GM21576 (cell line): ENCODE measurements around the gene ZNF280D.

Experiments used
- ATAC-seq: cut with Tn5 transposase; IDR thresholded peaks from one replicate; pipeline ENCODE4 v1.9.1; 2021; ENCODE audit warnings: mild to moderate bottlenecking, moderate library complexity; ENCODE audit not compliant: unreplicated experiment

The ZNF280D gene

DNA sequence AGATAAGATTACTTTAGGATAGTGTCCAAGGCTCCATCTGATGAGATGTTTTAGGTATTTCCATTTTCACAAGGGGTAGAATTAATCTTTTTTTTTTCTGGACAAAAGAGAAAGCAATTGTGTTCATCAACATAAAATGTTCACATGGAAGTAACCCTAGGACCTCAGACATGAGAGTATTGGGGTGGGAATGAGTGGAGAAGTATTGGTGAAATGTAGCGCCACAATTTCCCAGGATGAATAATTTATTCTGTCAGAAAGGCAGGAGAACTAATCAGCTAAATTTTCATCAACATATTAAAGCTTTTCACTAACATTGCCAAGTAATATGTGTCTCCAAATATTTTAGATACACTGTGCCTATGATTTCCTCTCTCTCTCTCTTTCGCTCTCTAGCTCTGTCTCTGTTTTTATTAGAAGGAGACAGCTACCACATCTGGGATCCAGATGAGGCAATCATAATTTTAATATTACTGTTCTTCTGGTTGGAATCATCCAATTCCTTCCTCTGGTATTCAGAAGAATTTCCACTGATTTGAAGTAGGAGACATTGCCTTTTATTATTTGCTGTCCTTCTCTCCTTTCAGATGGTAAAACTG, 21.6 kb upstream of the ZNF280D start:
- ATAC-seq: no peak

GRCh38 chr15:56752986-56753385, 19.7 kb upstream of the ZNF280D start:
- no peak for ATAC-seq

DNA sequence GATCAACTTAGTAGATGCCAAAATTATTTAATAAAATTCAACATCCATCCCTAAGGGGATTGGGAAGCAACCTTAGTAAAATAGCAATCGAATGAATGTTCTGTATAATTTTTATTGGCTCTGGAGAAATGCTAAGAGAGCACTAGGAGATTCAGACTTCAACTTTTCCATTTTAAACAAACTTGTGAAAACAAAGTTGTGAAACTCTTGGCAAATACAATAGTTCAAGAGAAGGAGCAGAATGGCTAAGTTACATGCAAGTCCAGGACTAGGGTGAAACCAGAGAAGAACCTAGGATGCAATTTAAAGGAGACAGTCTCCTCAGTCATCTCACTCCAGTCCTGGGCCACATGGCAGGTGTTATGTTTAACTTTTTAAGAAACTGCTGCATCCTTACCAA, 16.7 kb upstream of the ZNF280D start:
- no peak for ATAC-seq

- ATAC-seq: no peak
Observed at GRCh38 chr15:56744701-56745683, 11.7 kb upstream of the ZNF280D start.

DNA sequence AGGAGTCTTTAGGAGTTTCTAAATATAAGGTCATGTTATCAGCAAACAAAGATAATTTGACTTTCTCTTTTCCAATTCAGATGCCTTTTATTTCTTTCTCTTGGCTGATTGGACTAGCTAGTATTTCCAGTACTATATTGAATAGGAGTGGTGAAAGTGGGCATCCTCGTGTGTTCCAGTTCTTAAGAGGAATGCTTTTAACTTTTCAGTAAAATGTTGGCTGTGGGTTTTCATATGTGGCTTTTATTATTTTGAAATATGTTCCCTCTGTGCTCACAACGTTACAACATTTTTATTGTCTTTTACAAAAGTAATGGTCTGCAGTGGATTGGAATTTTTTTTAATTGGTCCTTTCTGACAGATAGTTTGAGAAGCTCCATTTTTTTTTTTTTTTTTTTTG, 8.2 kb upstream of the ZNF280D start:
- no peak for ATAC-seq

DNA sequence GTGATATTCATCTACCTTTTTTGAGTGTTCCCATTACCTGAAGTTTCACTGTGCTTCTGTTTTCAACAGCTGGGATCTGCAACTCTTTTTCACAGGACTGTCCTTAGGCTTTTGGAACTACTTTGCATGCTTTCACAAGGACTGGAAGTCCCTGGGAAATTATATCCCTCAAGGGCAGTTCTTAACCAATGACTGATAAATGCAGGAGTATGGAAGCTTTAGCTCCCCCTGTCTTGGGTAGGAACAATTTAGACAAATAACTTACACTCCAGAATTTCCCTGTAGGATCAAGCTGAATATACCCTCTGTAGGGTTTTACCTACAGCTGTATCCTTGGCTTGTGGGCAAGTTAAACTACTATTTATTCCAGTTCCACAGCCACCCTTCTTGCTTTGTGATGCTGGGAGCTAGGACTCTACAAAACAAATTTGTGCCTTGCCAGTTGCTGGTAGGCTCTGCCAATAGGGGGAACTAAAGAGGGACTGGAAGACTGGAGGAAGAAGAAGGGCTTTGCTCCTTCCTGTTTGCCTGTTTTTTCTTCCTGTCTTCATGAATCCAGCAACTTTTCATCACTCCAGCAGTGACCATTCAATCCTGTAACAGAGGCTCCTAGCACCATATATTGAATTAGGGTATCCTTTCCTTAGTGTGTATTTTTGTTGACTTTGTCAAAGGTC, 6.8 kb upstream of the ZNF280D start:
- ATAC-seq: no peak

DNA sequence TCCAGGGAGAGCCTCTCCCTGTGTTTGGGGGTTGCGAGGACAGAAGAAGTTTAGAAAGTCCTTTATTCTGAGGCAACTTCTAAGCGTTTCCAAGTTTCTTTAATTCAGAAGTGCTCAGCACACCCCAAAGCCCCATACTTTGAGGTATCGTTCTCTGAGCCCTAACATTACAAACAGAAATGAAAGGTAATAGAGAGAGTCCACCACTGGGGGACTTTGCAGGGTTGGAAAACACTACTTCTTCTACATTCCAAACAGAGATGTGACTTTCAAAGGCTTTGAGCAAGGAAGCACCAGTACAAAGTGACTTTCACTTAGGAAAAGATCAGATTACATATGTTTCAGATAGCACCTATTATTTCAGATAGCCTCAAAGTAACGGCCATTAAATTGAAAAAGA, 6.2 kb upstream of the ZNF280D start:
- ATAC-seq: no peak

DNA sequence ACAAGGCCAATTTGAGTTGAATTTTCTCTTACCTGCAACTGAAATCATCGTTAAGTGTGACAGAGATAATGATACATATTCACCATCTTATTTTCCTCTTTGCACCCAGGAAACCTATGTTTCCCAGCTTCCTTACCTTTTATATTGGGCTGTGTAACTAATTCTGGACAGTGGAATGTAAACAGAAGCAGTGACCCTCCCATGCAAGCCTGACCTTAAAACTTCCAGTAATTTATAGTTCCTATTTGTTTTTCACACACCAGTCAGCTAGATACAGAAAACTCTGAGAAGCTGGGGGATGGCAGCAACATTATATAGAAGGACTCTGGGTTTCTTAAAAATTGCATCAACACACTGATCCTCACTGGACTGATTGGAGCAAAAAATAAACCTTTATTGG, 4.5 kb upstream of the ZNF280D start:
- no peak for ATAC-seq

DNA sequence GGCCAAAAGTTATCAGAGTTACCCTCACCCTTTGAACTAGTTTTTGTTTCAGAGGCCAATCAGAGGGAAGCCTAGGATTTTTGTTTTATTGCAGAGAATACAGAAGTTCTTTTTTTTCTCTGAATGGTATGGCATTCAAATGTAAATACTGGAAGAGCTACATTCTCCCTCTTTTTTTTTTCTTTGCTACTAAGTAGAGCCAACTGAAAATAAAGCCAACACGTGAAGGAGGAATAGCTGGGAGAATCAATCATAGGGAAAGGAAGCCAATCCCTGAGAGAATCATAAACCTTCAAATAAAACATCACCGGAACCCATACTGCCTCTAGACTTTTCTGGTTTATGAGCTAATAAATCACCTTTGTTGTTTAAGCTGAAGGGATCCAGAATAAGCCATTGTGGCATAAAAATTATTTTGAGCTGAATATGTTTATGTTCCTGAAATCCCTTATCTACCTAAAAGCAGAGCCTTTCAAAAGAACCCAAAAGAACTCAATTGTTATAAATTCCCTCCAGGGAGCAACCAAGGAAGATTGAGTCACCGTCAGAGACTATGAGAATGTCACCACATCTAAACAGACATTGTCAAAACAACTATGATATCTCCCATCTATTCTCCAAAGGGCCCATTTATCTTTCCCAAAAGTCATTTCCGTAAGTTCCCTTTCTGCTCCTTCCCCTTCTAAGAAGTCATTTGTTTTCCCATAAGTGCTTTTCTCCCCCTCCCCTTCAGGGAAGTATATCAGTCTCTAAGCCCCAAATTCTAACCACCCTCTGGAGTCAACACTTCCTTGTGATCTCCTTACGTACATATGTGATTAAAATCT, 3.8 kb upstream of the ZNF280D start:
- ATAC-seq: no peak

- ATAC-seq: no peak
Observed at GRCh38 chr15:56736308-56736707, 3.0 kb upstream of the ZNF280D start.

GRCh38 chr15:56735589-56735988, 2.3 kb upstream of the ZNF280D start:
- no peak for ATAC-seq

- no peak for ATAC-seq
Observed at GRCh38 chr15:56734013-56734635, 815 bp upstream of the ZNF280D start.

- ATAC-seq: peak; percentile 22
Observed at GRCh38 chr15:56732886-56733135, 498 bp downstream of the ZNF280D start.

- ATAC-seq: no peak
Observed at GRCh38 chr15:56732135-56732885, 999 bp downstream of the ZNF280D start.

DNA sequence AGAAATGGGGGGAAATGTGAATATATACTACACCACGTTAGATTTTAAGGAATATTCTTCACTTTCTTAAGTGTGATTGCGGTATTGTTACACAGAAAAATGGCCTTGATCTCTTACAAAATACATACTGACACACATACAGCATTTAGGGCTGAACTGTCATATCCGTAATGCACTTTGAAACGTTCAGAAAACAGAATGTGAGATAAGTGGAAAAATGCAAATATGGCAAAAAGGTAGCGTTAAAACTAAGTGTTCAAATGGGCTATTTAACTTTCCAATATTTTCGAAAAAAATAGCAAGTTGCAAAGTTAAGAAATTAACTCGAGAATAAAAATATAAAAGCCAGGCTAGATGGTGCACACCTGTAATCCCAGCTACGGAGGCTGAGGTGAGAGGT, 1.8 kb downstream of the ZNF280D start:
- ATAC-seq: no peak

DNA sequence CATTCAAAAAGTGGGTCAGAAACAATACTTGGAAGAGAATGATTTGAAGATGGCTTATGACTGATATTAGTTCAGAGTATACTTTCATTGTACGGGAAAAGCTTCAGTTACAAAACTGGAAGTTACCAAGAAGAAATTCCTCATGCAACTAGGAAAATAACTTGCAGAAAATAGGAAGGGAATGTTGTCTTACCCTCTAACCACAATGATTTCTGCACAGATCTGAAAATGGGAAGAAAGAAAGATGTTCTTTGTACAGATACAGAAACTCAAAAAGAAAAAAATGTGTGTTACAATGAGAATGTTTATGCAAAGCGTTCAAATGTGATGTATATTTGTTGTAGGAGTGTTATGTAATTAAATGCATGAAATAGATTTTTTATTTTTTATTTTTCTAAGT, 3.7 kb downstream of the ZNF280D start:
- no peak for ATAC-seq

GRCh38 chr15:56725386-56725785, 7.9 kb downstream of the ZNF280D start:
- ATAC-seq: no peak

DNA sequence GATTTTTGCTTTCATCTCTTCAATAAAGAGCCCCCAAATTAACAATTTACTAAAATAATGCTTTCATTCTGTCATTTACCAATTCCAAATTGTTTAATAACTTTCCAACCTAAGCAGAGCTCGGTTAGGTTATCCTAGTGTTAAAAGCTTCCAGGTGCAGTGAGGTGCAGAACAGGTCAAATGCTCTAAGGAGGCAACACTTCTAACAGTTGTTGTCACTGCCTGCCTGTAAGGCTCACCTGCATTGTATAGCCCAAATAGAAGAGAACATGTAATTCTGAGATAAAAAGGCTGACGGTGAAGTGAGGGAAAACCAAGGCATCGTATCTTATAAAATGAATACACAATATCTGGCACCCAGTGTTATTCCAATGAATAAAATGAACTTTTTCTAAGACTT, 9.1 kb downstream of the ZNF280D start:
- no peak for ATAC-seq

DNA sequence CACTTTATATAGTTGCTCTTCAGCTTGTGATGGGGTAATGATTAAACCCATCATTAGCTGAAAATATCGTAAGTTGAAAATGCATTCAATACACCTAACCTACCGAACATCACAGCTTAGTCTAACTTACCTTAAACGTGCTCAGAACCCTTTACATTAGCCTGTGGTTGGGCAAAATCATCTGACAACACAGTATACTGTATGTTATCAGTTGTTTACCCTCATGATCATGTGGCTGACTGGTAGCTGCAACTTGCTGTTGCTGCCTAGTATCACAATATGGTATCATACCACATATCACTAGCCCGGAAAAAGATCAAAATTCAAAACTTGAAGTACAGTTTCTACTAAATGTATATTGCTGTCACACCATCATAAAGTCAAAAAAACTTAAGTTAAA, 9.5 kb downstream of the ZNF280D start:
- ATAC-seq: no peak
